Vagina (tissue), 2 donors: ENCODE results near the gene VRK1.

ENCODE experiments used
- CTCF ChIP-seq, 3 experiments: fragments of 450-650 bp in 2 of 3; fragments of 200-600 bp in 1 of 3; sonication (generic) in 1 of 3; IDR thresholded peaks; one replicate each; pipeline ENCODE4 v1.5.1; 2017 to 2019; ENCODE audit warnings: antibody characterized with exemption in 3 of 3, mild to moderate bottlenecking in 2 of 3, moderate library complexity in 2 of 3
- POLR2AphosphoS5 ChIP-seq, 2 donors: sonication (generic); formaldehyde crosslinking; IDR thresholded peaks; one replicate each; pipeline ENCODE4 v1.9.0; 2017; ENCODE audit warnings: antibody characterized with exemption in 2 of 2, mild to moderate bottlenecking in 2 of 2, low read depth in 1 of 2; ENCODE audit not compliant: insufficient read depth in 1 of 2

GRCh38 chr14:96928779-96929380 lies 131.7 kb downstream of the VRK1 start:
- TF ChIP-seq CTCF (IDR thresholded peaks at IDR 0.05) = no peak
- TF ChIP-seq POLR2AphosphoS5 (IDR thresholded peaks at IDR 0.05; ENCODE audit: insufficient read depth in 1 of 2, low read depth in 1 of 2) = no peak
